K562 treated with DMSO at 1 percent for 48 hours (cell line): Measurements from ENCODE around the gene GAB3. TPM values are rescaled to one million over a fixed set of nuclear protein-coding genes. Genes with fewer than 3 reads are reported as not detected.

Experiments
- total RNA-seq: library from RNA; unstranded; fragments of 300-600 nt; gene quantifications from 2 replicates; pipeline ENCODE4 v1.2.3, GENCODE V29; 2022; ENCODE audit warnings: low replicate concordance; ENCODE audit errors: extremely low read depth

Gene GAB3, protein sequence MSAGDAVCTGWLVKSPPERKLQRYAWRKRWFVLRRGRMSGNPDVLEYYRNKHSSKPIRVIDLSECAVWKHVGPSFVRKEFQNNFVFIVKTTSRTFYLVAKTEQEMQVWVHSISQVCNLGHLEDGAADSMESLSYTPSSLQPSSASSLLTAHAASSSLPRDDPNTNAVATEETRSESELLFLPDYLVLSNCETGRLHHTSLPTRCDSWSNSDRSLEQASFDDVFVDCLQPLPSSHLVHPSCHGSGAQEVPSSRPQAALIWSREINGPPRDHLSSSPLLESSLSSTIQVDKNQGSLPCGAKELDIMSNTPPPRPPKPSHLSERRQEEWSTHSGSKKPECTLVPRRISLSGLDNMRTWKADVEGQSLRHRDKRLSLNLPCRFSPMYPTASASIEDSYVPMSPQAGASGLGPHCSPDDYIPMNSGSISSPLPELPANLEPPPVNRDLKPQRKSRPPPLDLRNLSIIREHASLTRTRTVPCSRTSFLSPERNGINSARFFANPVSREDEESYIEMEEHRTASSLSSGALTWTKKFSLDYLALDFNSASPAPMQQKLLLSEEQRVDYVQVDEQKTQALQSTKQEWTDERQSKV
- total RNA-seq, result not detected in 2 replicates

DNA sequence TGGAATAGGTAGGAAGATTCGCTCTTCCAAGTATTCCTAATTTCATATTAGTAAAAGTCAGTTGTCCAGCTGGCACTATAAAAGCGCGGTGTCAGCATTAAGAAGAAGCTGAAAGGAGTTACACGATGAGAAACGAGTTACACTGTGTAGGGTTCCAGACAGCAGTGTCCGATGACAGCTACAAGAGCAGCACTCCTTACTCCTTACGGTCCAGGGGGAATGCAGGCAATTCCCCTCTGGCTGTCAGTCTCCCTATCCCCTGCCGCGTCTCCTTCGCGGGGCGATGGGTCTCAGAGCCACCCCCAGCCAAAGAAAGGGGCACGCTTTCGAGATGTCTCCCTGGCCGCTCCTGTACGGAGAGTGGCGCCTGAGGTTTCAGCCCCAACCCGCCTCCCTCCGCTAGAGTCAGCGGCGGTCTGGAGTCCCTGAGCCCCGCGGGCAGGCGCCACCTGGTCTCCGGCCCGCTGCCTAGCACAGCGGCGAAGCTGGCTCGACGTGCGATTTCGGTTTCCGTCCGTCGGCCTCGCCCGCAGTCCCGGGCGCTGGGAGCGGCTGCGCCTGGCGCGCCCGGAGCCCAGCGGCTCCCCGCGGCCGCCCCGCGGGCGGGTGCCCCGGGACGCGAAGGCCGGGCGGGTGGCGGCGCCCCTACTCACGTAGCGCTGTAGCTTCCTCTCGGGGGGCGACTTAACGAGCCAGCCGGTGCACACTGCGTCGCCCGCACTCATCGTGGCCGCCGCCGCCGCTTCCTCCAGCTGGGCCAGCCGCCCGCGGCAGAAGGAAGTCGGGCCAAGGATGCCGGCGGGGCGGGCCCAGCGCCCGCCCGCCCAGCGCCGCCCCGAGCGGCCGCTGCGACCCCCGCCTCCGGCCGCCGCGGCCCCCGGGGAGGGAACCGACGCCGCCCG is at the start of gene GAB3:
Gene GAB3 (minus strand): TSS at position 777 of the 902 bp plus-strand sequence. CDS start 52 bp downstream, at position 725.

DNA sequence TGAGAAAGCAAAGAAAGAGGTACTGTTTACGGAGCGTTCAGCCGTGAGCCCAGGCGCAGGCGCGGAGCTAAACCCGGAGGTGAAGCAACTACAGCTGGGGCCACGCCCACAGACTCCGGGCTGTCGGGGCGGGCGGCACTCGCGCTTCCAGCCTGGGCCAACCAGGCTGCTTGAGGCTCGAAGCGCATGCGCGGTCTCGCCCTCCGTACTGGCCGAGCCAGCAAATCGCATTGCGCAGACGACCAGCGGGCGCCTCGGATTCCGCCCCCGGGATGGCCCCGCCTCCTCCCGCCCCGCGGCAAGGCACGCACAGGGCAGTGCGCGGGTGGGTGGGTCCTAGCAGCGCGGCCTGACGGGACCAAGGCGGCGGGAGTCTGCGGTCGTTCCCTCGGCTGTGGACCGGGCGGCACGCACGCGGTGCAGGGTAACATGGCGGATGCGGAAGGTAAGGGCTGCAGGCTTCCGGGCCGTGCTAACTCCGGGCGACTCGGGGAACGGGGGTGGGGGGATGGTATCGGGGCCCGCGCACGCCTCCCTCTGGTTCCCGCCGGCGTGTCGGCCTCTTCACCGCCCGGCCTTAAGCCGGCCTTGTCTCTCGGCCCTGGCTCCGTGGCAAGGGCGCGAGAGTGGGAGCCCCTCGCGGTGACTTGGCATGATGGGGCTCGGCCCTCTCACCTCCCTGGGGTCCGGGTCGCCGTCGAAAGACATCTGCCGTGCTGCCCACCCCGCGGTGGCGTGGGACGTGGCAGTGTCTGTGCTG is 11.8 kb upstream of the GAB3 start, which contains the start of gene DKC1:
Gene DKC1 (plus strand): TSS at position 328 of the 760 bp plus-strand sequence. CDS start 102 bp downstream, at position 430.

DNA sequence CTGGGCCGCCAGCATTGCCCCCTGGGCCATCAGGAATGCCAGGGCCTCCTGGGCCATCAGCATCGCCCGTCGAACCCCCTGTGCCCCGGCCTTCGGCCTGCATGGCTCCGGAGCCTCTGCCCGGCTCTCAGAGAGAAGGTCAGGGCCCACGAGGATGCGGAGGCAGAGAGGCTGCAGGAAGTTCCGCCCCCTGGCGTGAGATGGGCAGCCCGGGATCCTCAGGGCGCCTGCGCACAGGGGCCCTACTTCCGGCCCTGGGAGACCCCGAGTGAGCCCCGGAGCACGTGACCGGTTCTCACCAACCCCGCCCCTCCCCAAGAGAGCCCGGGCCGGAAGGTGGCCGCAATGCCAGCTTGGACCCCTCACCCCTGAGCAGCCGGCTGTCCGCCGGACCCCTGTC is 97.5 kb downstream of the GAB3 start, which contains the start of gene CTAG2:
Gene CTAG2 (minus strand): TSS at position 167 of the 400 bp plus-strand sequence. CDS start 64 bp downstream, at position 103.

Other genes with a start within 250 kb of the GAB3 start
- gene FAM3A, start 234.8 kb downstream of the GAB3 start, total RNA-seq, result not detected in 2 replicates
- gene G6PD, start 204.2 kb downstream of the GAB3 start, total RNA-seq, result 530 TPM in 1 of 2 replicates, not detected in the other
- 340 TPM in 1 of 2 replicates, not detected in the other for gene IKBKG, start 203.5 kb downstream of the GAB3 start, total RNA-seq
- gene CTAG1A, start 165.9 kb downstream of the GAB3 start, total RNA-seq, result not detected in 2 replicates
- not detected in 2 replicates for gene CTAG1B, start 131.8 kb downstream of the GAB3 start, total RNA-seq
- gene CTAG2, start 97.5 kb downstream of the GAB3 start, total RNA-seq, result not detected in 2 replicates
- gene DKC1, start 11.8 kb upstream of the GAB3 start, total RNA-seq, result not detected in 2 replicates
- not detected in 2 replicates for gene MPP1, start 54.4 kb upstream of the GAB3 start, total RNA-seq
- gene SMIM9, start 83.6 kb upstream of the GAB3 start, total RNA-seq, result not detected in 2 replicates
- gene F8A1, start 135.3 kb upstream of the GAB3 start, total RNA-seq, result not detected in 2 replicates